Measurements from ENCODE around the gene COX17.

Gene COX17

DNA sequence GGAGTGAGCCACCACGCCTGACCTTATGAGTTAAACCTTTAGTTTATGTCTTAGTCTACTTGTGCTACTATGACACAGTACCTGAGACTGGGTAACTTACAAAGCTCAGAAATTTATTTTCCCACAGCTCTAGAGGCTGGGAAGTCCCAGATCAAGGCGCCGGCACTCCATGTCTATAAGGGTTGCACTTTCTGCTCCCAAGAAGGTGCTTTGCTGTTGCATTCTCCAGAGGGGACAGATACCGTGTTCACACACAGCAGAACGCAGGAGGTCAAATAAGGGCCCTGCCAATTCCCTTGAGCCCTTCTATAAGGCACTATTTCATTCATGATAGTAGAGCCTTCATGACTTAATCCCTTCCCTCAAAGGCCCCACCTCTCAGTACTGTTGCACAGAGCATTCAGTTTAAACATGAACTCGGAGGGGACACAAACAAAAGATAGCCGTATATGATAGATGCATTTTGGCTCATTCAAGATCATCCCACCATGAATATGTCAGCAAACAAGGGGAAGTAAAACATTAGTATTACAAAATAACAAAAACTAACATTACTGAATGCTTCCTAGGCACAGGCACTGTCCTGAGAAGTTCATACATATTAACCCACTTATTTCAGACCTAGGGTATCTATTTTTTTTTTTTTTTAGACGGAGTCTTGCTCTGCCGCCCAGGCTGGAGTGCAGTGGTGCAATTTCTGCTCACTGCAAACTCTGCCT lies 53.0 kb downstream of the COX17 start:
- WGBS (ENCODE audit: extremely low coverage, insufficient coverage, low lambda C conversion rate) = no CpG with 5 or more reads among the region's 9 CpGs
- no peak overlapping the region for H3K27ac ChIP-seq (ENCODE audit: low read depth, low read length)

GRCh38 chr3:119620899-119621298 lies 56.3 kb downstream of the COX17 start:
- H3K79me1 ChIP-seq (ENCODE audit: low read length) = no peaks in the 10 kb centered on the region
- H3K56ac ChIP-seq (ENCODE audit: low read length) = no peak overlapping the region
- WGBS (ENCODE audit: extremely low coverage, insufficient coverage, low lambda C conversion rate) = no CpG with 5 or more reads among the region's 5 CpGs
- no peaks in the 10 kb centered on the region for H3K36me3 ChIP-seq (ENCODE audit: control insufficient read depth, insufficient read depth, low read length)
- H3K4ac ChIP-seq (ENCODE audit: low read depth, low read length) = no peak overlapping the region
- no peaks in the 10 kb centered on the region for H3K79me2 ChIP-seq (ENCODE audit: control insufficient read depth, insufficient read depth, low read length)
- no peak overlapping the region for H2BK5ac ChIP-seq (ENCODE audit: low read length)
- no peak overlapping the region for H3K4me2 ChIP-seq (ENCODE audit: low read length)
- H2BK15ac ChIP-seq (replicated peaks; ENCODE audit: low read depth) = no peak overlapping the region
- DNase-seq = no peak
- peaks cover 7% of the 10 kb centered on the region for H3K4me1 ChIP-seq (ENCODE audit: control insufficient read depth, low read depth, low read length)
- H3K18ac ChIP-seq (ENCODE audit: low read length) = no peak overlapping the region
- H2AK5ac ChIP-seq (ENCODE audit: low read length) = no peak overlapping the region
- no peak overlapping the region for H3K27ac ChIP-seq (ENCODE audit: low read depth, low read length)
- H3K27me3 ChIP-seq (ENCODE audit: insufficient read depth, low read length, poor library complexity) = no peaks in the 10 kb centered on the region
- H4K8ac ChIP-seq (ENCODE audit: low read depth, low read length) = no peak overlapping the region
- no peak overlapping the region for H3K9ac ChIP-seq (ENCODE audit: low read length)
- H2BK120ac ChIP-seq (ENCODE audit: low read depth, low read length) = no peak overlapping the region
- H4K5ac ChIP-seq (ENCODE audit: low read length) = no peak overlapping the region
- H3K4me3 ChIP-seq (ENCODE audit: low read length) = no peak overlapping the region
- H3K23ac ChIP-seq (ENCODE audit: low read length) = no peak overlapping the region

More for the DNA sequence above, 53.0 kb downstream of the COX17 start:
- H3K23ac ChIP-seq (ENCODE audit: low read length) = no peak overlapping the region
- DNase-seq = no peak
- no peaks in the 10 kb centered on the region for H3K27me3 ChIP-seq (ENCODE audit: insufficient read depth, low read length, poor library complexity)
- H2AK5ac ChIP-seq (ENCODE audit: low read length) = no peak overlapping the region
- H4K8ac ChIP-seq (ENCODE audit: low read depth, low read length) = no peak overlapping the region
- H2BK120ac ChIP-seq (ENCODE audit: low read depth, low read length) = no peak overlapping the region
- peaks cover 11% of the 10 kb centered on the region for H3K4me1 ChIP-seq (ENCODE audit: control insufficient read depth, low read depth, low read length)
- H2BK15ac ChIP-seq (replicated peaks; ENCODE audit: low read depth) = no peak overlapping the region
- H3K79me1 ChIP-seq (ENCODE audit: low read length) = no peaks in the 10 kb centered on the region
- H3K4me2 ChIP-seq (ENCODE audit: low read length) = no peak overlapping the region
- no peaks in the 10 kb centered on the region for H3K36me3 ChIP-seq (ENCODE audit: control insufficient read depth, insufficient read depth, low read length)
- no peak overlapping the region for H3K18ac ChIP-seq (ENCODE audit: low read length)
- no peaks in the 10 kb centered on the region for H3K79me2 ChIP-seq (ENCODE audit: control insufficient read depth, insufficient read depth, low read length)
- H3K9ac ChIP-seq (ENCODE audit: low read length) = no peak overlapping the region
- H4K5ac ChIP-seq (ENCODE audit: low read length) = no peak overlapping the region
- no peak overlapping the region for H3K56ac ChIP-seq (ENCODE audit: low read length)
- no peak overlapping the region for H3K4me3 ChIP-seq (ENCODE audit: low read length)
- no peak overlapping the region for H2BK5ac ChIP-seq (ENCODE audit: low read length)
- H3K4ac ChIP-seq (ENCODE audit: low read depth, low read length) = no peak overlapping the region

All from mesendoderm (in vitro differentiated cells).